SW 1271 (cell line): ENCODE data around the gene PALM.
"Not testable (repeated sequence)": the region's sequence is repeated elsewhere in the genome, so short reads cannot be mapped to it uniquely, and the experiment has no call there.

Experiments used
- DNase-seq, 2 experiments: peaks; one replicate each; lab custom pipeline; 2025; lab: John Stamatoyannopoulos, UW

PALM gene

GRCh38 chr19:704447-704741 is 4.3 kb upstream of the PALM start:
- no peak for DNase-seq

- no peak for DNase-seq
Observed at GRCh38 chr19:709196-709964, 645 bp downstream of the PALM start.

- no peak for DNase-seq
Observed at GRCh38 chr19:709965-710571, 1.3 kb downstream of the PALM start.

- DNase-seq, result no peak
Observed at GRCh38 chr19:710767-711166, 2.0 kb downstream of the PALM start.

GRCh38 chr19:711254-711653 is 2.5 kb downstream of the PALM start:
- DNase-seq, result no peak

GRCh38 chr19:715347-715746 is 6.6 kb downstream of the PALM start:
- DNase-seq, result no peak

- no peak for DNase-seq
Observed at GRCh38 chr19:718251-718951, 9.7 kb downstream of the PALM start.

GRCh38 chr19:718991-719512 is 10.3 kb downstream of the PALM start:
- DNase-seq, result no peak

GRCh38 chr19:719636-720344 is 11.1 kb downstream of the PALM start:
- DNase-seq, result no peak

- DNase-seq, result no peak
Observed at GRCh38 chr19:720345-721160, 11.8 kb downstream of the PALM start.

GRCh38 chr19:722553-723101 is 13.9 kb downstream of the PALM start:
- no peak for DNase-seq

GRCh38 chr19:723247-723646 is 14.5 kb downstream of the PALM start:
- DNase-seq, result no peak

- no peak for DNase-seq
Observed at GRCh38 chr19:723714-724113, 15.0 kb downstream of the PALM start.

- DNase-seq, result no peak
Observed at GRCh38 chr19:725461-726089, 16.8 kb downstream of the PALM start.

- no peak for DNase-seq
Observed at GRCh38 chr19:726993-727956, 18.5 kb downstream of the PALM start.

- DNase-seq, result no peak
Observed at GRCh38 chr19:728011-728410, 19.3 kb downstream of the PALM start.

GRCh38 chr19:729564-729963 is 20.8 kb downstream of the PALM start:
- not testable (repeated sequence) for DNase-seq

GRCh38 chr19:729965-730668 is 21.4 kb downstream of the PALM start:
- no peak for DNase-seq

- DNase-seq, result no peak
Observed at GRCh38 chr19:731000-731399, 22.3 kb downstream of the PALM start.
